Measurements from ENCODE around the gene KNOP1.

DNA sequence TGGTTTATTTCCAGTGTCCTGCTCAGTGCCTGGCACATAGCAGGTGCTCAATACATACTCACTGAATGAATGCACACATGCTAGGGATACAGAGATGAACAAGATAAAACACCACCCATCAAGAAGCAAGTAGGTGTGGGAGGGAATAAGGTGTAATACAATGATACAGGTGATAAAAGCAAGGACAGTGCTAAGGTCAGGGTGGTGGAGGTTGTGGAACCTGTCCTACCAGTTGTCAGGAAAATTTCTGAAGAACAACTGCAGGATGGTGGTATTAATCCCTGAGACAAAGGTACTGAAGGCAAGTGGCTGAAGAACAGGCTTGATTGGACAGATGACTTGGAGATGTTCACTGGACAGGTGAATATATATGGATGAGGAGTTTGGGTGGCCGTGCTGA lies 1.8 kb downstream of the KNOP1 start:
- TF ChIP-seq CTCF (IDR thresholded peaks at IDR 0.05; ENCODE audit: low read depth, low read length, poor library complexity, severe bottlenecking) (no peak), EZH2phosphoT487 (IDR thresholded peaks at IDR 0.05; ENCODE audit: borderline replicate concordance, low read length) (no peak)

All from DOHH2 (cell line).